GM19452 (cell line): ENCODE results near the gene PRUNE2.

Experiments used
- ATAC-seq: cut with Tn5 transposase; IDR thresholded peaks from one replicate; pipeline ENCODE4 v1.9.1; 2021; ENCODE audit not compliant: unreplicated experiment

The PRUNE2 gene

DNA sequence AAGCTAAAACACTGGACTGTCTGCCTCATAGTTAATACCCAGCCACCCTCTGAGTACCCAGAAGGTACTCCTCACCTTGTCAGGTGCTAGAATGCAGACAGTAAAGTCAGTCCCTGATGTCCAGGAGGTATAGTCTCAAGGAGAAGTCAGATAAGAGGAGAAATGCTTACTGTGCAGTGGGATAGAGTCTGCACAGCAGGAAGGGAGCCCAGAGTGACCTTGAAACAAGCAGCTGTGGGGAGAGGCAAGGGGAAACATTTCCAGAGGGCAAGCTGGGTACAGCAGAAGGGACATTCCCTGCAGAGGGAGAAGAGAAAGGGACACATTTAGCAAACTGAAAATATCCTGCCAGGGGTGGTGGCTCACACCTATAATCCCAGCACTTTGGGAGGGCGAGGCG is 324.2 kb downstream of the PRUNE2 start:
- no peak for ATAC-seq

DNA sequence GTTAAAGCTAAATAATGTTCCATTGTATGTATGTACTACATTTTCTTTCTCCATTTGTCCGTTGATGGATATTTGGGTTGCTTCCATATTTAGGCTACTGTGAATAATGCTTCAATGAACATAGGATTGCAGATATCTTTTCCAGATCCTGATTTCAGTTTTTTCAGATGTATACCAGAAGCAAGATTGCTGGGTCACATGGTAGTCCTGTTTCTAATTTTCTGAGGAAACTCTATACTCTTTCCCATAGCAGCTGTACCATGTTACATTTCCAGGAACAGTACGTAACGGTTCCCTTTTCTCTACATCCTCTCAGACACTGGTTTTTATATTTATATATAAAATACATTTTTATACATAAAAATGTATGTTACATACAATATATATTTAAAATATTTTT is 325.1 kb downstream of the PRUNE2 start:
- no peak for ATAC-seq

DNA sequence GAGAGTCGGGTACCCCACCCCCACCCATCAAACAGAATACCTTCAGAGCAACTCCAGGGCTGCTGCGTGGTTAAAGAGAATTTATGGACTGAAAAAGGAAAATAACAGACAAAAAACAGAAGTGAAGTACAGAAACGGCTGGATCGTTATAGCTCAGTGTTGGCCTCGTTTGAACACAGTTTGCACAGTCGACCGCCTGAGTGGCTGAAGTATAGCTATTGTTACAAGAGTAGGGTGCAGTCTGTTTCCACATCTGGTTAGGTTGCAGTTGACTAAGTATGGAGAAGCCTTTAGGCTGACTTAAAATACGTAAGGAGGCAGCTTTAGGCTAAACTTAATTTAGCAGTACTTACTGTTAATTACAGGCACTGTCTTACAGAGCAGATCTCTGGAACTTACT is 325.7 kb downstream of the PRUNE2 start:
- no peak for ATAC-seq

DNA sequence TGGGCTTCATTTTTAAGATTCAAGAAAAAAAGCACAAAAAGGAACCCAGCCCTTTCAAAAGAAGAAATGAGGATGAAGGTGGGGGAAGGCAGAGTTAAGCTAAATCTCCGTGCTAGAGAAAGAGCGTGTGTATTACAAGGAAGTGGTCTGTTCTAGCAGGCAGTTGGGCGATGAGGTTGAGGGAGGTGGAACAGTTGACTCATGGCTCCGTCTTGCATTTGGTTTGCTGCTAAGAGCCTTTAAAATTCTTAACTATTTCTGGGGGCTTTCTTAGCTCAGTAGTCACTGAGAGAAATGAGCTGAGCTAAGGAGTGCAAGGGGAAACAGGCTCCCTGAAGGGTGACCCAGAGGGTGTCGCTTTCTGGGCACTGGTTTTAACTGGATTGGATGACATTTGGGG is 329.6 kb downstream of the PRUNE2 start:
- peak; percentile 73 for ATAC-seq

DNA sequence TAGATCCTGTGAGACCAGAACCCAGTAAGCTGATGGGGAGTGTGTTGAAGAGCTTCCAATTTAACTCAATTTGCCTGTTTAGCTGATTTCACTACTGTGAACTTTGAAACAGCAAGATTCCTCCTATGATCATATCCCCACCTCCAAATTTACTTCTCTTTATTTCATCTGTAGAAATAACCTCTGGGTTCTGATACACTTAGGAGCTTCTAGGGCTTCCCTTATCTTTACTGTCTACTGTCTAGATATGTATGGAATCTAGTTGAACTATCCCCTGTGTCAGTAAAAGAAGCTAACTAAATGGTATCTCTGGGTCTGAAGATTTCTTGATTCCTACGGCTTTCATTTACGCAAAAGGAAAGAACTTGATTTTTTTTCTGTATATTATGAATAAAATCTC is 330.2 kb downstream of the PRUNE2 start:
- ATAC-seq = no peak

DNA sequence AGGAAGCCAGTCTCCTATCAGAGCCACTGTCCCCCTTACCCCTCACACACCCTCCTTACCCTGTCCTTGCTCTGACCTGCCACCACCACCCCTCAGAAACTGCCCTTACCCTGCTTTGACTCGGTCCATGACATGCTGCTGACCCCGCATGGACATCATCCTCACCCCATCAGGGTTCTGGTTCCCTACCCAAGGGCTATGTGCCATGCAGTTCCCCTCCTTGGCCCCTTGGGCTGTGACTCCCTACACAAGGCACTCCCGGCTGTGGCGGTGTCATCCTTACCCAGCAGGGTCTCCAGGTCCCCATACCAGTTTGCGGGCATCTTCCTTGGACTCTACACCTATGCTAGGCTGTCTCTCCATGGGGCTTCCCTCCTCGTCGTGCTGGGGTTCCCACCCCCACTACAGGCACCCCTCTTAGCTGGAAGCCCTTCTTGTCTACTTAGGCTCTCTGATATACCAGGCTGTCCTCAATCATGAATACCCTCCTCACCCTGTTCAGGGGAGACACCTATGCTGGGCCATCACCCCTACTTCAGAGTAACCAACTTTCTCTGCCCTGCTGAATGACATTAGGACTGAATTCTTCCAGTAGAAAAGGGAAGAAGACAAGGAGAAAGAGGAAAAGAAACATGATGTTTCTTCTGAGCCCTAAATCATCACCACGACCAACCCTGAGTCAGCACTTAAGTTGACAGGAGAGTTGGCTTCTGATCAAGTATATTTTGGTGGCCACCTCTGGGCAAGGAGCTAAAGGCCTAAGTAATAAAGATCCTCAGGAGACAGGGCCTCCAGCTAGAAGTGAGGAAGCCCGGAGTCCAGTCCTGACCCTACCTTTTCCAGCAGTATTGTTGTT is 331.8 kb downstream of the PRUNE2 start:
- no peak for ATAC-seq

DNA sequence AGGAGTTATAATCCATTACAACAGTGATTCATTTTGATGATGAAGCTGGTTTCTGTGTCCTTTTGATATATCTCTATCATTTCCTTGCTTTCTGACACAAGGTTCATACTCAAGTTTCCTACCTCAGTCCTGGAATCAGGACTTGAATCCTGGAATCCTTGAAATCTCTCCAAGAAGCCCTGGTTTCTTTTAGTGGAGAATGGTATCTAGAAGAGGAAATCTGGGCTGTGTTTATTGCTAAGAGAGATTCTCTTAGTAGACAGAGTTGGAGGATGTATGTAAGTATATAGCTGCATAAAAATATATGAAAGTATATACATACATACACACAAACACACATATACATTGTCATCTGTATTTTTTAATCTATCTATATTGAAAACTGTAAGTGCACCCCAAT is 332.5 kb downstream of the PRUNE2 start:
- ATAC-seq = no peak

DNA sequence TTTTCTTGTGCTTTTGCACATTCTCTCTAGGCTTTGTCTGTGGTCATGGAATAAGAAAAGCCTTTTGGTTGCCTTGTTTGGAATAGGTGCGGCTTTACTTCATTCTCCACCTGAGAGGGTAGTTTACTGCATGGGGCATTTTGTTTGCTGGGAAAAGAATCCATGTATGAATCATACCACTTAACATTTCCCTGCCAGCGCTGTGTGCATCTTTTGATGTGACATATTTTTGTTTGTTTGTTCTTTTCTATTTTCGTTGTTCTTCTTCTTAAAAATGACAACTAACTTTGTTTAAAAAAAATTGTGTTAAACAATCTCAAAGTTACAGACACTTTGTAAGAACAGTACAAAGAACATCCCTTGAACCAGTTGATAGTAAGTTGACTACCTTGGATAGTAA is 333.8 kb downstream of the PRUNE2 start:
- no peak for ATAC-seq

DNA sequence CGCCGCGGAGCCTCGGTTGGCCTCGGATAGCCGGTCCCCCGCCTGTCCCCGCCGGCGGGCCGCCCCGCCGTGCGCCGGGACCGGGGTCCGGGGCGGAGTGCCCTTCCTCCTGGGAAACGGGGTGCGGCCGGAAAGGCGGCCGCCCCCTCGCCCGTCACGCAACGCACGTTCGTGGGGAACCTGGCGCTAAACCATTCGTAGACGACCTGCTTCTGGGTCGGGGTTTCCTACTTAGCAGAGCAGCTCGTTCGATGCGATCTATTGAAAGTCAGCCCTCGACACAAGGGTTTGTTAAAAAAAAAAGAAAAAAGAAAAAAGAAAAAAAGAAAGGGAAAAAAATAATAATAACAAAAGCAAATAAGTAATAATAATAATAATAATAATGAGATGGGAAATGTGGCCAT is 334.2 kb downstream of the PRUNE2 start:
- ATAC-seq = no peak

DNA sequence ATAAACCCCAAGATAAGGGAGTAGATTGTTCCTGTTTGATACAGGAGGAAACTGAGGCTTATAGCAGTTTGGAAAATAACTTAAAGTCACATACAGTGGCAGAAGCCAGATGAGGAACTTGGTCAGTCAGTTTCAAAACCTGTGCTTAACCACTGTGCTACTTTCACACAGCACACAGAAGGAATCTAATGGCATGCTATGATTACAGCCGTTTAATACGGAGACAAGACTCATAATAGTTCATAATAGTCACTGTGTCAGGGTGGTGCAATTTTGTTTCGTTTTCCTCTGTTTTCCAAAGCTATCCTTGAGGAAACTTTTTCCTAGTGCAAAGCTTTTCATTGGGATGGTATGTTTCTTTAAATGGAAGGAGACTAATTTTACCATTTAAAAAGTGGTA is 334.6 kb downstream of the PRUNE2 start:
- peak; percentile 90 for ATAC-seq

DNA sequence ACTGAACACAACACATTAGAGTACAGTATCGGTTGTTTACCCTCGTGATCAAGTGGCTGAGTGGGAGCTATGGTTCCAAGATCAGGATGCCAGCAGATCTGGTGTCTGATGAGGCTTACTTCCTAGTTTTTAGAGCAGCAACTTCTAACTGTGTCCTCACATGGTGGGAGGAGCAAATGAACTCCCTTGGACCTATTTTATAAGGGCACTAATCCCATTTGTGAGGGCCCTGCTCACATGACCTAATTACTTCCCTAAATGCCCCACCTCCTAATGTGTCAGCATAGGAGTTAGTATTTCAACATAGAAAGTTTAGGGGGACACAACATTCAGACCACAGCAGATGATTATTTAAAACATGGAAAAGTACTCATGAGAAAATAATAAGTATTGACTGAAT is 335.1 kb downstream of the PRUNE2 start:
- no peak for ATAC-seq

DNA sequence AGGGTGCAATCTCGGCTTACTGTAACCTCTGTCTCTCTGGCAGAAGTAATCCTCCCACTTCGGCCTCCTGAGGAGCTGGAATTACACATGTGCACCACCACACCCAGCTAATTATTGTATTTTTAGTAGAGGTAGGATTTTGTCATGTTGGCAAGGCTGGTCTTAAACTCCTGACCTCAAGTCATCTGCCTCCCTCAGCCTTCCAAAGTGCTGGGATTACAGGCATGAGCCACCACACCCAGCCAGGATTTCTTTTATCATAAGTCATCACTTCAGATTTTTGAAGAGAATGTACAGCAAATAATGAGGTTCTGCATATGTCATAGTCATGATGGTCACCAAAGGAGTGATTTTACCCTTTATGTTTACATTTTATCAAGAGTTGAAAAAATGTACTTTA is 338.8 kb downstream of the PRUNE2 start:
- ATAC-seq = no peak

DNA sequence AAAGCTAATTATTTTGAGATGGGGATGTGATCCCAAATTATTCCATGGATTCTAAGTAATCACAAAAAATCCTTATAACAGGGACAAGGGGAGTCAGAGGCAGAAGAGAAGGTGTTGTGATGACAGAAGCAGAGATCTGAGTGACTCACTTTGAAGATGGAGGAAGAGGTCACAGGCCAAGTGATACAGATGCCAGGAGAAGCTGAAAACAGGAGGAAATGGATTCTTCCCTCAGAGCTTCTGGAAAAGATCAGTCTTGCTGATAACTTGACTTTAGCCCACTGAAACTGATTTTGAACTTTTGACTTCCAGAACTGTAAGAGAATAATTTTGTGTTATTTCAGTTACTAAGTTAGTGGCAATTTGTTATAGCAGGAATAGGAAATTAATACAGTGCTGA is 341.6 kb downstream of the PRUNE2 start:
- ATAC-seq = no peak

DNA sequence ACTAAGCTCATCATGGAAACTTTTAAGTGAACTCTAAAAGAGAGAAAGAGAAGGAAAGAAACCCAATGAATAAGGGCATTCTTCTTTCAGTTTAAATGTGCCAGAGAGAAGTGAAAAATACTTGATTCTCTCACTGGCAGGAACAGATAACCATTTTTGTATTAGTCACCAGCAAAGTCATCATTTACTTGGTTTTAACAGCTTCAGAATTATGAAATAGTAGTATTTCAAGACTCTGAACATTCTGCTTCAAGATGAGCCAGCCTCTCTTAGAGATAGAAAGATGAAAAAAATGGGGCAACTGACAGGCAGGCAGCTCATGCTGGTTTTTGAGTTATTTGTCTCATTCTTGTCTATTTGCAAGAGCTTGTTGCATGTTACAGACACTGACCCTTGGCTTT is 343.4 kb downstream of the PRUNE2 start:
- peak; percentile 75 for ATAC-seq

DNA sequence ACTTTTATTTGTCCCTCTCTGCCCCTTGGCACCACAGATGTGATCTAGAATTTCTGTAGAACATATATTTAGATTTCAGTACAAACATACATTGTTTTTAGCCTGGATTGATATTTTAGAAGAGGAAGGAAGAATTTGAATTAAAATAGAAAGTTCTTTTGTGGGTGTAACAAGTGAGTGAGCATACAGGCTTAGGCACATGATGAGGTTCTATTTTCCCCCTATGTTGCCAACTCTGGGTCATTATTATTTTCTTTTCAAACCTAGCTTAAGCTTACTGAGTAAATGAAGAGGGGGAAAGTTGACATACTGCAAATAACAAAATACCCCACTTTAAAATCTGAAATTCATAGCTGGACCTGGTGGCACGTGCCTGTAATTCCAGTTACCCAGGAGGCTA is 344.0 kb downstream of the PRUNE2 start:
- ATAC-seq = no peak
